Mesenchymal stem cell (in vitro differentiated cells and primary cell): ENCODE data around the gene PRRC2A.

ENCODE experiments used
- DNase-seq: peaks from one replicate; pipeline ENCODE4 v3.0.0-alpha.2; 2013
- H2AFZ ChIP-seq: one replicate; pipeline ENCODE4 v1.6.1; 2013; ENCODE audit warnings: low read depth, mild to moderate bottlenecking, control low read depth, inconsistent platforms, low read length, moderate library complexity
- H2AK5ac ChIP-seq: 2 replicates; pipeline ENCODE4 v1.6.1; 2013; ENCODE audit warnings: low read length, moderate library complexity, mild to moderate bottlenecking, inconsistent platforms; ENCODE audit not compliant: severe bottlenecking
- H2BK120ac ChIP-seq: one replicate; pipeline ENCODE4 v1.6.1; 2013; ENCODE audit warnings: low read depth, mild to moderate bottlenecking, inconsistent platforms, low read length, moderate library complexity
- H2BK12ac ChIP-seq, 2 experiments: one replicate each; pipeline ENCODE4 v1.6.1; 2013; ENCODE audit warnings: inconsistent platforms in 2 of 2, low read length in 2 of 2, mild to moderate bottlenecking in 2 of 2, moderate library complexity in 2 of 2, control low read depth in 1 of 2
- H2BK15ac ChIP-seq: one replicate; pipeline ENCODE4 v1.6.1; 2013; ENCODE audit warnings: mild to moderate bottlenecking, low read depth, inconsistent platforms; ENCODE audit not compliant: poor library complexity, severe bottlenecking
- H2BK5ac ChIP-seq: 2 replicates; pipeline ENCODE4 v1.6.1; 2013; ENCODE audit warnings: low read depth, mild to moderate bottlenecking, low read length, control low read depth, inconsistent platforms; ENCODE audit not compliant: poor library complexity, severe bottlenecking
- H3K14ac ChIP-seq, 2 experiments: one replicate each; pipeline ENCODE4 v1.6.1; 2013; ENCODE audit warnings: inconsistent platforms in 2 of 2, low read length in 2 of 2, control low read depth in 1 of 2, mild to moderate bottlenecking in 1 of 2, moderate library complexity in 1 of 2
- H3K18ac ChIP-seq, 2 experiments: one replicate each; pipeline ENCODE4 v1.6.1; 2013; ENCODE audit warnings: inconsistent platforms in 2 of 2, low read length in 2 of 2, control low read depth in 1 of 2, low read depth in 1 of 2, mild to moderate bottlenecking in 1 of 2
- H3K23ac ChIP-seq, 2 experiments: one replicate each; pipeline ENCODE4 v1.6.1; 2013; ENCODE audit warnings: inconsistent platforms in 2 of 2, low read length in 2 of 2, mild to moderate bottlenecking in 2 of 2, moderate library complexity in 2 of 2, control low read depth in 1 of 2
- H3K27ac ChIP-seq: 2 replicates; pipeline ENCODE4 v1.5.1; 2013; ENCODE audit warnings: mild to moderate bottlenecking, moderate library complexity, low read length, control low read depth, inconsistent platforms; ENCODE audit not compliant: poor library complexity, severe bottlenecking
- H3K27me3 ChIP-seq, 2 experiments: 2 replicates each; pipeline versions ENCODE4 v1.6.1 to v1.7.0; 2013; ENCODE audit warnings: low read length in 2 of 2, mild to moderate bottlenecking in 2 of 2, moderate library complexity in 2 of 2, control low read depth in 1 of 2, inconsistent platforms in 1 of 2; ENCODE audit not compliant: control insufficient read depth in 1 of 2, insufficient read depth in 1 of 2
- H3K36me3 ChIP-seq, 2 experiments: 2 replicates each; pipeline versions ENCODE4 v1.6.1 to v1.7.0; 2013; ENCODE audit warnings: low read length in 2 of 2, control low read depth in 1 of 2, inconsistent platforms in 1 of 2, low read depth in 1 of 2, mild to moderate bottlenecking in 1 of 2; ENCODE audit not compliant: insufficient read depth in 2 of 2, control insufficient read depth in 1 of 2
- H3K4ac ChIP-seq, 2 experiments: one replicate each; pipeline ENCODE4 v1.6.1; 2013; ENCODE audit warnings: inconsistent platforms in 2 of 2, low read length in 2 of 2, mild to moderate bottlenecking in 2 of 2, moderate library complexity in 2 of 2, control low read depth in 1 of 2, low read depth in 1 of 2
- H3K4me1 ChIP-seq: 2 replicates; pipeline ENCODE4 v1.6.1; 2013; ENCODE audit warnings: low read depth, low read length, control low read depth; ENCODE audit not compliant: control insufficient read depth, insufficient read depth
- H3K4me2 ChIP-seq: 2 replicates; pipeline ENCODE4 v1.6.1; 2013; ENCODE audit warnings: low read length, mild to moderate bottlenecking, inconsistent platforms; ENCODE audit not compliant: poor library complexity, severe bottlenecking
- H3K4me3 ChIP-seq, 2 experiments: 2 replicates each; pipeline versions ENCODE4 v1.5.1 to v1.7.0; 2013; ENCODE audit warnings: low read length in 2 of 2, mild to moderate bottlenecking in 2 of 2, control low read depth in 1 of 2, low read depth in 1 of 2; ENCODE audit not compliant: insufficient read depth in 1 of 2
- H3K79me1 ChIP-seq: replicated peaks from 2 replicates; pipeline ENCODE4 v1.6.1; 2013; ENCODE audit warnings: mild to moderate bottlenecking, control low read depth, low read length, inconsistent platforms; ENCODE audit not compliant: poor library complexity, severe bottlenecking
- H3K9ac ChIP-seq: 2 replicates; pipeline ENCODE4 v1.7.0; 2013; ENCODE audit warnings: mild to moderate bottlenecking, low read length, moderate library complexity
- H3K9me3 ChIP-seq: 2 replicates; pipeline ENCODE4 v1.7.0; 2013; ENCODE audit warnings: mild to moderate bottlenecking, low read length; ENCODE audit not compliant: control insufficient read depth
- H4K8ac ChIP-seq: one replicate; pipeline ENCODE4 v1.6.1; 2013; ENCODE audit warnings: inconsistent platforms, mild to moderate bottlenecking, low read length, moderate library complexity
- H4K91ac ChIP-seq: one replicate; pipeline ENCODE4 v1.6.1; 2013; ENCODE audit warnings: mild to moderate bottlenecking, low read length, inconsistent platforms
- WGBS: methylation state at CpG from one replicate; pipeline ENCODE4 v1.1.7; 2013; ENCODE audit warnings: mixed read lengths; 5-methylcytosine and 5-hydroxymethylcytosine counted together

Gene PRRC2A

GRCh38 chr6:31660381-31661261 lies 40.1 kb downstream of the PRRC2A start, which contains the start of gene C6orf47:
C6orf47 (minus strand) TSS chr6:31660778; CDS start chr6:31659947, 831 bp downstream.
- Histone ChIP-seq H3K4me1 (peaks cover 38% of the 10 kb centered on the region), H3K79me1 (peaks cover 23% of the 10 kb centered on the region), H2BK12ac (peak within 1 kb of the TSS in 1 of 2 experiments; percentile 55), H2BK5ac (peak within 1 kb of the TSS; percentile 24), H4K91ac (peak within 1 kb of the TSS; percentile 78), H3K36me3 (peaks cover 33 to 47% of the 10 kb centered on the region in 2 experiments), H3K4me2 (peak within 1 kb of the TSS; percentile 90), H3K27ac (peak within 1 kb of the TSS; percentile 86), H3K27me3 (no peaks in the 10 kb centered on the region), H3K4ac (peak within 1 kb of the TSS; percentile 61 to 94), H2AFZ (peak within 1 kb of the TSS; percentile 72), H3K4me3 (peak within 1 kb of the TSS; percentile 78 to 98), H4K8ac (peak within 1 kb of the TSS; percentile 89), H2AK5ac (peak within 1 kb of the TSS; percentile 44), H3K23ac (peak within 1 kb of the TSS in 1 of 2 experiments; percentile 90), H2BK120ac (peak within 1 kb of the TSS; percentile 9), H3K9me3 (no peaks in the 10 kb centered on the region), H3K9ac (peak within 1 kb of the TSS; percentile 97), H3K14ac (peak within 1 kb of the TSS in 1 of 2 experiments; percentile 93), H2BK15ac (no peak within 1 kb of the TSS), H3K18ac (peak within 1 kb of the TSS; percentile 82 to 97)
- peak; percentile 86 for DNase-seq
- 2% methylated on average over 52 of the region's 52 CpGs for WGBS

GRCh38 chr6:31661262-31662123 lies 41.0 kb downstream of the PRRC2A start:
- H3K79me1 ChIP-seq, result peaks cover 17% of the 10 kb centered on the region
- no peak overlapping the region for H3K14ac ChIP-seq
- no peak overlapping the region for H2AK5ac ChIP-seq
- no peak for DNase-seq
- no peaks in the 10 kb centered on the region for H3K9me3 ChIP-seq
- peaks cover 33% of the 10 kb centered on the region for H3K4me1 ChIP-seq
- peaks cover 30 to 38% of the 10 kb centered on the region in 2 experiments for H3K36me3 ChIP-seq
- no peak overlapping the region for H4K91ac ChIP-seq
- 94% methylated on average over 11 of the region's 12 CpGs for WGBS
- H3K27ac ChIP-seq, result no peak overlapping the region
- peak overlapping the region; percentile 90 for H3K4me2 ChIP-seq
- H3K4me3 ChIP-seq, result peak overlapping the region in 1 of 2 experiments; percentile 98
- peak overlapping the region in 1 of 2 experiments; percentile 25 for H2BK12ac ChIP-seq
- no peak overlapping the region for H2BK5ac ChIP-seq
- H2BK15ac ChIP-seq, result no peak overlapping the region
- no peak overlapping the region for H2BK120ac ChIP-seq
- peak overlapping the region; percentile 97 for H3K9ac ChIP-seq
- H3K4ac ChIP-seq, result no peak overlapping the region
- H3K27me3 ChIP-seq, result no peaks in the 10 kb centered on the region
- H4K8ac ChIP-seq, result no peak overlapping the region
- no peak overlapping the region for H3K23ac ChIP-seq
- no peak overlapping the region for H2AFZ ChIP-seq
- H3K18ac ChIP-seq, result no peak overlapping the region

- no peak overlapping the region for H4K91ac ChIP-seq
- H3K9ac ChIP-seq, result no peak overlapping the region
- H4K8ac ChIP-seq, result no peak overlapping the region
- H3K27me3 ChIP-seq, result no peaks in the 10 kb centered on the region
- H2BK15ac ChIP-seq, result no peak overlapping the region
- no peak overlapping the region for H3K18ac ChIP-seq
- H2BK120ac ChIP-seq, result peak overlapping the region; percentile 19
- H3K23ac ChIP-seq, result no peak overlapping the region
- peaks cover 17% of the 10 kb centered on the region for H3K79me1 ChIP-seq
- peak overlapping the region; percentile 9 for H2AK5ac ChIP-seq
- H3K4me1 ChIP-seq, result peaks cover 37% of the 10 kb centered on the region
- no peak overlapping the region for H2BK5ac ChIP-seq
- no peak for DNase-seq
- no peak overlapping the region for H3K14ac ChIP-seq
- 93% methylated on average over 12 of the region's 12 CpGs for WGBS
- H3K4ac ChIP-seq, result no peak overlapping the region
- peaks cover 32 to 39% of the 10 kb centered on the region in 2 experiments for H3K36me3 ChIP-seq
- no peaks in the 10 kb centered on the region for H3K9me3 ChIP-seq
- no peak overlapping the region for H3K4me3 ChIP-seq
- no peak overlapping the region for H3K27ac ChIP-seq
- H3K4me2 ChIP-seq, result no peak overlapping the region
- no peak overlapping the region for H2AFZ ChIP-seq
- H2BK12ac ChIP-seq, result peak overlapping the region; percentile 0 to 30
Measured at GRCh38 chr6:31662124-31662723, 41.7 kb downstream of the PRRC2A start.
